DMS 273 treated with DMSO at 0.1 percent for 48 hours (cell line): ENCODE data around the gene SCUBE2.

Experiments used
- DNase-seq: peaks from one replicate; lab custom pipeline; 2025; lab: John Stamatoyannopoulos, UW

SCUBE2 gene

GRCh38 chr11:9091044-9091922, at the start of gene SCUBE2:
SCUBE2 (minus strand) TSS chr11:9091599; CDS start chr11:9091528, 71 bp downstream.
- DNase-seq, result no peak

- DNase-seq, result no peak
Observed at GRCh38 chr11:9141186-9141585, 49.8 kb upstream of the SCUBE2 start.

- DNase-seq, result no peak
Observed at GRCh38 chr11:9139628-9140357, 48.4 kb upstream of the SCUBE2 start.

- DNase-seq, result peak; percentile 7
Observed at GRCh38 chr11:9138612-9139579, 47.5 kb upstream of the SCUBE2 start.

- DNase-seq, result no peak
Observed at GRCh38 chr11:9138133-9138453, 46.7 kb upstream of the SCUBE2 start.

GRCh38 chr11:9137293-9138132, 46.1 kb upstream of the SCUBE2 start:
- DNase-seq, result no peak

- DNase-seq, result no peak
Observed at GRCh38 chr11:9136741-9137140, 45.3 kb upstream of the SCUBE2 start.

- DNase-seq, result no peak
Observed at GRCh38 chr11:9133956-9134355, 42.6 kb upstream of the SCUBE2 start.

- no peak for DNase-seq
Observed at GRCh38 chr11:9132203-9132878, 40.9 kb upstream of the SCUBE2 start.

- no peak for DNase-seq
Observed at GRCh38 chr11:9130297-9130696, 38.9 kb upstream of the SCUBE2 start.

- no peak for DNase-seq
Observed at GRCh38 chr11:9126636-9127035, 35.2 kb upstream of the SCUBE2 start.

- no peak for DNase-seq
Observed at GRCh38 chr11:9125185-9125886, 33.9 kb upstream of the SCUBE2 start.

GRCh38 chr11:9123595-9124304, 32.4 kb upstream of the SCUBE2 start:
- no peak for DNase-seq

GRCh38 chr11:9121469-9121796, 30.0 kb upstream of the SCUBE2 start:
- DNase-seq, result no peak

- DNase-seq, result no peak
Observed at GRCh38 chr11:9120664-9121468, 29.5 kb upstream of the SCUBE2 start.

GRCh38 chr11:9118277-9118676, 26.9 kb upstream of the SCUBE2 start:
- no peak for DNase-seq

GRCh38 chr11:9112075-9112474, 20.7 kb upstream of the SCUBE2 start:
- no peak for DNase-seq

- DNase-seq, result no peak
Observed at GRCh38 chr11:9109858-9110731, 18.7 kb upstream of the SCUBE2 start.
